HG03460 (cell line): ENCODE measurements around the gene SLC16A7.
A peak's percentile ranks its signal among the peaks of the same experiment; 100 is the strongest.
"Not testable (repeated sequence)": the region's sequence is repeated elsewhere in the genome, so short reads cannot be mapped to it uniquely, and the experiment has no call there.

Experiments
- ATAC-seq: cut with Tn5 transposase; IDR thresholded peaks from one replicate; pipeline ENCODE4 v1.9.1; 2021; ENCODE audit not compliant: unreplicated experiment

The SLC16A7 gene

DNA sequence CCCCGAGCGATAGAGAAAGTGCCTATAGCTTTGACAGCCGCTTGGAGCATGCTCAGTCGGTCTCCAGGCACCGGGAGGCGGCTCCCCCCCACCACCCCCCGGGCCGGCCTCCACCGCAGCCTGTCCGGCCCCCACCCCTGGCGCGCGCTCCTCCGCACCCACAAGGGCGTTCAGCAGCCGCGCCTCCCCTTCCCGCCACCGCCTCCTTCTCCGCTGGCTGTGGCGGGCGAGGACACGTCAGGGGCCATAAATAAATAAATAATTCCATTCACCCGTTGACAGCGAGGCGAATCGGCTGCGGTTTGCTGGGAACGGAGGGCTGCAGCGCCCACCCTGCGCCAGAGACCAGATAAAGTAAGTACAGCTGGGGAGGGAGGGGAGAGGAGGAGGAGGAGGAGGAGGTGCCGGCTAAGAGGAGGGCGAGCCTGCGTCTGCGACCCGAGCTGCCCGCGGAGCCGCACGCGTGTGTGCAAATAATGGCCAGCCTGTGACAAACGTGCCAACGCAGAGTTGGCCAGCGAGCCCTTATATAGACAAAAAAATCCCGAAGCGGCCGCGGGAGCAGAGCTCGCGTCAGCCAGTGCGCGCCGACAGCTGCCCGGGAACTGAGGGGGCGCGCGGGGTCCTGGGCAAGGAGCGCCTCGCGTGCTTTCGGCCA, at the start of gene SLC16A7:
Gene SLC16A7, plus strand, starts transcription at position 147 of the 658 bp plus-strand sequence. CDS start 108,773 bp downstream, outside the sequence.
- ATAC-seq: peak; percentile 59

DNA sequence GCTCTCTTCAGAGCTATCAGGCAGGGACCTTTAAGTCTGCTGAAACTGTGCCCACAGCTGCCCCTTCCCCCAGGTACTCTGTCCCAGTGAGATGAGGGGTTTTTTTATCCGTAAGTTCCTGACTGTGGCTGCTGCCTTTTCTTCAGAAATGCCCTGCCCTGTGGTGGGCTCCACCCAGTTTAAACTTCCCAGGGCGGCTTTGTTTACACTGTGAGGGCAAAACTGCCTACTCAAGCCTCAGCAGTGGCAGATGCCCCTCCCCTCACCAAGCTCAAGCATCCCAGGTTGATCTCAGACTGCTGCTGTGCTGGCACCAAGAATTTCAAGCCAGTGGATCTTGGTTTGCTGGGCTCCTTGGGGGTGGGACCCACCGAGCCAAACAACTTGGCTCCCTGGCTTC, 46.9 kb upstream of the SLC16A7 start:
- ATAC-seq: no peak

- no peak for ATAC-seq
Measured at GRCh38 chr12:59559696-59560095, 36.1 kb upstream of the SLC16A7 start.

- no peak for ATAC-seq
Measured at GRCh38 chr12:59570145-59570544, 25.7 kb upstream of the SLC16A7 start.

DNA sequence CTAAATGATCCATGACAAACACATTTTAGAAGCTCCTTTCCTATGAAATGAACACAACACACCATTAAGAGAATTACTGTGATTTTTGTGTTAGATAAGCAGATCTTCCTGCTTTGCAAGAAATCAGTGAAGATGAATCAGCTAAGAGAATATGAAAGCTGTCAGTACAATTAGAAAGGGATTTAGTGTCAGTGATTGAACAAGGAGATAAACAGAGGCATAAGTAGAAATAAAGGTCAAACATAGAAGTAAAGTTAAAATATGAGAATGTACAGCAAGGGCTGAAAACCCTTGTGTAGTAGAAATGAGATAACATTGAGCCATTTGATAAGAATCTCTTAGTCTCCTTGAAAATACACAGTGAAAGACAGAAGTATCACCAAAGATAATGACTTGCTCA, 21.4 kb upstream of the SLC16A7 start:
- no peak for ATAC-seq

DNA sequence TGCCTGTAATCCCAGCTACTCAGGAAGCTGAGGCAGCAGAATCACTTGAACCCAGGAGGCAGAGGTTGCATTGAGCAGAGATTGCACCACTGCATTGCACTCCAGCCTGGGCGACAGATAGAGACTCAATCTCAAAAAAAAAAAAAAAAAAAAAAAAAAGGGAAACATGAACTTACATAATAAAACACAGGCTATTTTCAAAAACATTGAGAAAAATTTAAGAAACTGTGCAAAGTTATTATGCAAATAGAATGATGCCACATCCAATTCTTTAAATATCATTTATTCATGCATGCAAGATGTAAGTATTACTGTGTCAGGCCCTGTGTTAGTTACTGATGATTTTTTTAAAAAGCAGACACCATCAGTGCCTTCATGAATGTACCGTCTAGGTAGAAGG, 20.0 kb upstream of the SLC16A7 start:
- no peak for ATAC-seq

DNA sequence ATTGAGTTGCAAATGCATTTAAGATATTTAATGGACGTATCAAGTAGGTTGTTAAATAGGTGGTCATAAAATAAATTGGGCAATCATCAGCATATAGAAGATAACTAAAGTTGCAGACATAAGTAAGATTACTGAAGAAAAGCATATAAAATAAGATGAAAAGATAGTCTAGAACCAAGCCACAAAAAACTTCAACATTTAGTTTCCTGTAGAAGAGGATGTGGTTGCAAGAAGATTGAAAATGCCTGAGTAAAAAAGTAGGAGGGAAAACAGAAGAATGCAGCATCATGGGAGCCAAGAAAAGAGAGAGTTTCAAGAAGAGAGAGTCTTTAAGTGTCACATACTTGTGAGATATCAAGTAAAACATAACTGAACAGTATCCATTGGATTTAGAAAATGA, 17.6 kb upstream of the SLC16A7 start:
- ATAC-seq: no peak

- no peak for ATAC-seq
Measured at GRCh38 chr12:59579631-59580030, 16.2 kb upstream of the SLC16A7 start.

DNA sequence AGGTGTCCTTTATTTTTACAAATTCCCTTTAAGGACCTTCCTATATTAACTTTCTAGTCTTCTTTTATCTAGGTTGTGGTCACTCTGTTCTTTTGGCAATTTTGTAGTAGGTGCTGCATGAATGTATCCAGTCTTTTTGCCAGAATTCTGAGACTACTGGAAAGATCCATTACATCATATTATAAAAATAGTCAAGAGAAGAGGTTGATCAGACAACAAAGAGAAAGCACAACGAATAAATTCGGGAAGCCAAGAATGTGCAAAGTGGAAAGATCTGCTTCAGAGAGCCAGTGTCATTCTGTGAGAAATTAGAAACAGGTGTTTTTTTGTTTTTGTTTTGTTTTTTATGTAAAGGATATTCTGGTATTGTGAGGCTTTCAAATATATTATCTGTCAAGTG, 15.8 kb upstream of the SLC16A7 start:
- no peak for ATAC-seq

- ATAC-seq: no peak
Measured at GRCh38 chr12:59583003-59583712, 12.7 kb upstream of the SLC16A7 start.

DNA sequence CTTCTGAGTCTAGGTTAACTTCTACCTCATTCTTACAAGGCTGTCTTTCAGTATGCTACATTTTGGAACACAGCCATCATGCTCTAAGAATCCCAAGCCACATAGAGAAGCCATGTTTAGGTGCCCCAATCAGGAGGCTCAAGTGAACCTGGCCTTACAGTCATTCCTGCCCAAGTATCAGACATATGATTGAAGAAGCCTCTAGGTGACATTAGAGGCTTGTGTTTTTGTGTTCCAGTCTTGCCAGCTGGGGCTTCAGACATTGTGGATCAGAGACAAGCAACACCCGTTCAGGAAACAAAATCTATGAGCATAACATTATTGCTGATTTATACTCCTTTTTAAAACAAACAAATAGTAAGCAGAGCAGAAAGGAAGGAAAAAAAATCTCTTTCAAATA, 8.1 kb upstream of the SLC16A7 start:
- no peak for ATAC-seq

DNA sequence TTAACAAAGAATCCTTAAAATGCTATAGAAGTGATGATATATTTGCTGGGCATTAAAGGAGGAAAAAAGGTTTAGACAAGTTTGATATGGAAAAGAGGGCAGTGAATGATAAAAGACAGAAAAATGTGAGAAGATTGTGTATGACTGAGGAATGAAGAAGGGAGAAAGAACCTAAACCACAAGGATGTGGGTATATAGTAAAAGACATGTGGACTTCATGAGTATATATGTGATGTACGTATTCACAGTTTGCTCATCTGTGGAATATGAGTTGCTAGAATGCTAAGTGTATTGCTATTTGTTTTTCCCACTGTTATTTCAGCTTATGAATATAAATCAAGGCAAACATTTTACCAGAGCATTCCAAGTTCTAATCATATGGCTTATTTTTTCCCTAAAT, 2.1 kb upstream of the SLC16A7 start:
- no peak for ATAC-seq

DNA sequence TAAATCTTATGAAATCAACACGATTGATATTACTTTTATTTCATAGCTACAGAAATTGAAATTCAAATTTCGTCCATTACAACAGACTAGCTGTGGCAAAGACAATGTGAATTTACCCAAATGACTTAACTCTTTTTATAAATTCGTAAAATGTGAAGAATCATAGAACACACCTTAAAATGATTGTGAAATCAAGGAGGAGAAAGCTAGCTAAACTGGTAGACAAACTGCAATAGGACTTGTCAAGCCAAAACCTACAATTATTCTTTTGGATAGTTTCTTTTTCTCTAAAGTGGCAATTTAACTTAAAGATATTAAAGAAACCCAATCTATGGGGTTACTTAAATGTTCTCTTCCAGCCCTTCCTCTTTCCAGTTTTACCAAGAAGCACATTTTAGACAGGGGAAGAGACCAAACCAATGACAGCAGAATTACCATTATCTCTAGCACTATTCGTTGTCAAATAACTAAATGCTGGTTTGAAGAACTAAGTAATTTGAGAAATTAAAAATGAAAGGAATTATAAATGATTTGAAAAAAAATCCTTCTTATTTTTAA, 807 bp upstream of the SLC16A7 start:
- no peak for ATAC-seq

DNA sequence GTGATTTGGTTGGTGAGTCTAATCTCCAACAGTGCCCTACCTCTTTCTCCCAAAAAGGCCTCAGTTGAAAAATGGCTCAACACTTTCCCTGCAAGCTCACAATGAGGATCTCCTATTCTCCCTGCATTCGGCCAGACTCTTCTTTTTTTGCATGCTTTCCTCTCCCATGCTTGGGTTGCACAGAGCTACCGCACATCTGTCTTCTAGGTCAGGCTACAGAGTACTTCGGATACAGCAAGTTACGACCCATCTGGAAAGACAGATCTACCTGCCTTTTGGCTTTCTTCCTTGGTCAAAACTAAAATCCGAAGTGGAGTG, 305 bp upstream of the SLC16A7 start:
- no peak for ATAC-seq

DNA sequence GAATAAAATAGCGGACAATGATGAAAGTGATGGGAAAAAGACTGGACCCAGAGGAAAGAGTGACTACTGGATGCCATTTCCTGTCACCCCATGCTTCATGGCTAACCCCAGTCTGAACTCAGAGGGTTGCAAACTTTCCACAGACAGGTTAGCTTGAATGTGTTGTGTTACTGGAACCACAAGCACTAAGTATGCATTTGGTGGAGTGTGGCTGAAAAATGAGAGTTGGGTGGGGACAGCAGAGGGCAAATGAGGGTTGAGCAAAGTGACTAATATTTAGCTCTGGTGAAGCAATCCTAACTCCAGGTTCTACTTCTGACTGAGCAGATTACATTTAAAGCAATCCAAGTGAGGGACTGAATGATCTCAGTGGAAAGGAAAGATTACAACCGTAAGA, 1.6 kb downstream of the SLC16A7 start:
- ATAC-seq: peak; percentile 44

GRCh38 chr12:59600171-59600570, 4.3 kb downstream of the SLC16A7 start:
- ATAC-seq: no peak

DNA sequence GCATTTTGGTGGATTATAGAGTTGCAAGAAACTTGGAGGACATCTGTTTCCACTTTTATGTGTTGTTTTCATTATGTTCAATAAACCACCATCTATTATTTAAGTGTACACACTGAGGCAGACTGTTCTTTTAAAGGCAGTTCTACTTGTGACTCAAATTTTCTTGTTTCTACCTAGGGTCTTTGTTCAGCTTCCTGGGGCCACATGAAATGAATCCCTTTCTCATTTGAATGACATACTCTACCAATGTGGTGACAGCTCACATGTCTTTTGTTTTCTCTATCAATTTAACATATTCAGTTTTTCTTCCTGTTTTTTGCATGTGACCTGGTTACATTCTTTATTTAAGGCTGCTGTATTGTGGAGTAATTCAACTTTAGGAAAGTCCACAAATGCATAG, 7.9 kb downstream of the SLC16A7 start:
- ATAC-seq: no peak

GRCh38 chr12:59612823-59613434, 17.1 kb downstream of the SLC16A7 start:
- not testable (repeated sequence) for ATAC-seq

DNA sequence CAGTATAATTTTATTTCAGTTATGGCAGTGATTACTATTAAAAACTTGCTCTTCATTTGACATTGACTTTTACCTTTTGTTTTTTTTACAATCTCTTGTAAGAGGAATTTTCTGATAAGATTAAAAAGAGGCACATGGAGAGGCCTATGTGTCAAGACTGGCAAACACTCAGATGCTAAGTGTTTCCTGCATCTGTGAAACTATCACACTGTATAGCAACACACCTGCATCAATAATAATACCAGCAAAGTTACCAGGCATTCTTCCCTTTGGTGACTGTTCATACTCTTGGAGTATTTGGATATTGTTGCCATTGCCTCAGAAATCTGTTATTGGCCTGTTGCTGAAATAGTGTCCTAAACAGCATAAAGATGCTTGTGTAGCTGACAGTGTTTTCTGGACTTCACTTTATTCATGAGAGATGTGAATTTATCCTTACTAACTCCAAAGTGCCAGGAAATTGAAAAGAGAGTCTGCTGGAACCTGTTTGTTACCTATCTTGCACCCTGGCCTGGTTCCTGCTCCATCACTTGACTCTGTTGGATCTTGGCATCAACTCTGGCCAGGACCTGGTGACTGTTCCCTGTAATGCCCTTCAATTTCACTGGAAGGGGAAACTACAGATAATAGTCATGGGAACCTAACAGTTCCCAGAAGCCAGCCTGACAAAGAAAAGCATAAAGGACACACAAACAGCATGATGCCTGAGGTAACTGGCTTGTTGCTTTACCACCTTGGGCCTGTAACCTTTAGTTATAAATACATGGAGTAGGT, 19.8 kb downstream of the SLC16A7 start:
- ATAC-seq: no peak

GRCh38 chr12:59619461-59620240, 23.8 kb downstream of the SLC16A7 start:
- no peak for ATAC-seq

- ATAC-seq: no peak
Measured at GRCh38 chr12:59620326-59620725, 24.5 kb downstream of the SLC16A7 start.
